Fibroblast of mammary gland (primary cell): ENCODE data around the gene TEX11.
"Not testable (repeated sequence)": the region's sequence is repeated elsewhere in the genome, so short reads cannot be mapped to it uniquely, and the experiment has no call there.

Experiments
- DNase-seq: peaks from one replicate; pipeline ENCODE4 v3.0.0-alpha.2; 2010; ENCODE audit warnings: low read depth
- H3K4me3 ChIP-seq: 2 replicates; pipeline ENCODE4 v1.5.1; 2011; ENCODE audit warnings: low read depth, mild to moderate bottlenecking, low read length, moderate library complexity; ENCODE audit not compliant: control insufficient read depth
- TF ChIP-seq, protein P1 (sequence below): conservative IDR thresholded peaks from 2 replicates; pipeline ENCODE4 v1.5.1; 2011; ENCODE audit warnings: low read depth, low read length, inconsistent platforms; ENCODE audit not compliant: control insufficient read depth, insufficient read depth

The TEX11 gene

DNA sequence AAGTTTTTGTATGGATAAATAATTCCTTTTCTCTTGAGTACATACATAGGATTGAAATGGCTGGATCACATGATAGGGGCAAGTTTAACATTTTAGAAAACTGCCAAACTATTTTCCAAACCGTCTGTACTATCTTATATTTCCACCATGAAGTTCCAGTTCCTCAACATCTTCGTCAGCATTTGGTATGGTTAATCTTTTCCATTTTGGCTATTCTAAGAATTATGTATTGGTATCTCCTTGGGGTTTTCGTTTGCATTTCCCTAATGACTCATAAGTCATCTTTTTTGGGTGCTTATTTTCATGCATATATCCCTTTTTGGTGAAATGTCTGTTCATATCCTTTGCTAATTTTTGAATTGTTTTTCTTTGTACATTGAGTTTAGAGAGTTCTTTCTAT, 236.2 kb downstream of the TEX11 start:
- TF ChIP-seq, protein P1, sequence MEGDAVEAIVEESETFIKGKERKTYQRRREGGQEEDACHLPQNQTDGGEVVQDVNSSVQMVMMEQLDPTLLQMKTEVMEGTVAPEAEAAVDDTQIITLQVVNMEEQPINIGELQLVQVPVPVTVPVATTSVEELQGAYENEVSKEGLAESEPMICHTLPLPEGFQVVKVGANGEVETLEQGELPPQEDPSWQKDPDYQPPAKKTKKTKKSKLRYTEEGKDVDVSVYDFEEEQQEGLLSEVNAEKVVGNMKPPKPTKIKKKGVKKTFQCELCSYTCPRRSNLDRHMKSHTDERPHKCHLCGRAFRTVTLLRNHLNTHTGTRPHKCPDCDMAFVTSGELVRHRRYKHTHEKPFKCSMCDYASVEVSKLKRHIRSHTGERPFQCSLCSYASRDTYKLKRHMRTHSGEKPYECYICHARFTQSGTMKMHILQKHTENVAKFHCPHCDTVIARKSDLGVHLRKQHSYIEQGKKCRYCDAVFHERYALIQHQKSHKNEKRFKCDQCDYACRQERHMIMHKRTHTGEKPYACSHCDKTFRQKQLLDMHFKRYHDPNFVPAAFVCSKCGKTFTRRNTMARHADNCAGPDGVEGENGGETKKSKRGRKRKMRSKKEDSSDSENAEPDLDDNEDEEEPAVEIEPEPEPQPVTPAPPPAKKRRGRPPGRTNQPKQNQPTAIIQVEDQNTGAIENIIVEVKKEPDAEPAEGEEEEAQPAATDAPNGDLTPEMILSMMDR = no peak
- DNase-seq = no peak

DNA sequence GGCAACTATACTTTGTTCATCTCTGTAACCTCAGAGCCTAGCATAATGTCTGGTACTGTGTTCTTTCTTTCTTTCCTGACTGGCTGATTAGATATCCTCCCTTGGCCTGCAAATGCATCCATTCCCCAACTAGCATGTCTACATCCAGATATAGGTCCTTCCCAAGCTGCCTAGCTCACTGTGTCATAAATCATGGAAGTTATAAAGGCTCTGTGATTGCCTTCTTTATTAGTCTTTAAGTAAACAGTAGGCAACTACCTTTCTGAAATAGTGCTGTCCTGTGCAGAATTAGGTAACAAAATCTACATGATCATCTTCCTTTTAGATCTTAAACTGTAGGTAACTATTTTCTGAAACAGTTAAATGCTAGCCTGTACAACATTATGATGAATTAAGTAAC, 239.4 kb downstream of the TEX11 start:
- no peak for DNase-seq
- TF ChIP-seq, protein P1 = no peak
- no peak overlapping the region for H3K4me3 ChIP-seq

More for the DNA sequence above, 236.2 kb downstream of the TEX11 start:
- no peak overlapping the region for H3K4me3 ChIP-seq

DNA sequence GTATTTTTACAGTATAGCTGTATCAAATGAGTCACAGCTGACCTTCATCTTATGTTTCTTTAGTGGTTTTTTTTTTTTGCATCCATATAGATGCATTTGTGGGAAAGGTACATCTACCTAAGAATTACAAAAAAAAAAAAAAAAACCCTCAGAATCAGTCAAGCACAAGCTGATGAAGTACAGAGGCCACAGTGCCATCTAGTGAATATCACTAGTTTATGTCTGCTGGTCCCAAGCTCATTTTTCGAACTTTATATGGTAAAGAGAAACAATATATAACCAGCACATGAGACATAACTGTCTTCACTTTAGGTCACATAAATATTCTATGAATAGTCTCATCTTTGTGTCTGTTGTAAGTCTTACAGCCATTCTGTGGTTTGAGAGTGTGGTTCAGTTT, 243.8 kb downstream of the TEX11 start:
- peak; percentile 44 for DNase-seq
- H3K4me3 ChIP-seq = no peak overlapping the region
- TF ChIP-seq, protein P1 = peak; percentile 40

DNA sequence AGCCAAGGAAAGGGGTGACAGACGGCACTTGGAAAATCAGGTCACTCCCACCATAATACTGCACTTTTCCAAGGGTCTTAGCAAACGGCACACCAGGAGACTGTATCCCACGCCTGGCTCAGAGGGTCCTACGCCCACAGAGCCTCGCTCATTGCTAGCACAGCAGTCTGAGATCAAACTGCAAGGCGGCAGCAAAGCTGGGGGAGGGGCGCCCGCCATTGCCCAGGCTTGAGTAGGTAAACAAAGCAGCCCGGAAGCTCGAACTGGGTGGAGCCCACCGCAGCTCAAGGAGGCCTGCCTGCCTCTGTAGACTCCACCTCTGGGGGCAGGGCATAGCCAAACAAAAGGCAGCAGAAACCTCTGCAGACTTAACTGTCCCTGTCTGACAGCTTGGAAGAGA, 247.4 kb downstream of the TEX11 start:
- DNase-seq, H3K4me3 ChIP-seq: not testable (repeated sequence)

DNA sequence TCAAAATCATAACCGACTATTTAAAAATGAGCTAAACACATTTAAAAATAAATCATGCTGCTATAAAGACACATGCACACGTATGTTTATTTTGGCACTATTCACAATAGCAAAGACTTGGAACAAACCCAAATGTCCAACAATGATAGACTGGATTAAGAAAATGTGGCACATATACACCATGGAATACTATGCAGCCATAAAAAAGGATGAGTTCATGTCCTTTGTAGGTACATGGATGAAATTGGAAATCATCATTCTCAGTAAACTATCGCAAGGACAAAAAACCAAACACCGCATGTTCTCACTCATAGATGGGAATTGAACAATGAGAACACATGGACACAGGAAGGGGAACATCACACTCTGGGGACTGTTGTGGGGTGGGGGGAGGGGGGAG, 251.0 kb downstream of the TEX11 start:
- not testable (repeated sequence) for DNase-seq

DNA sequence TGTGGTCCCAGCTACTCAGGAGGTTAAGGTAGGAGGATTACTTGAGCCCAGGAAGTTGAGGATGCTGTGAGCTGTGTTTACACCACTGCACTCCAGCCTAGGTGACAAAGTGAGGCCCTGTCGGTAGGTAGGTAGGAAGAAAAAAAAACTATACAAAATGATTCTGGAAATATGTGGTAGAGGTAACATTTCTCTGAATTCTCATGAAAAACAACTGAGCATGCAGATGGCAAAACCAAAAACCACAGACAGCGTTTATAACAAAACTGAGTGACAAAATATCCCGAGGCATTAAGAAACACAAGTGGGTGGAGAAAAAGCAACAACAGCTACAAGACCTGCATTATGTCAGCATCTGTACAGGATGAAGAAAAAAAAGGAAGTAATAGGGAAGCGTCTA, 252.2 kb downstream of the TEX11 start:
- no peak for DNase-seq

More for the DNA sequence above, 251.0 kb downstream of the TEX11 start:
- H3K4me3 ChIP-seq = not testable (repeated sequence)

DNA sequence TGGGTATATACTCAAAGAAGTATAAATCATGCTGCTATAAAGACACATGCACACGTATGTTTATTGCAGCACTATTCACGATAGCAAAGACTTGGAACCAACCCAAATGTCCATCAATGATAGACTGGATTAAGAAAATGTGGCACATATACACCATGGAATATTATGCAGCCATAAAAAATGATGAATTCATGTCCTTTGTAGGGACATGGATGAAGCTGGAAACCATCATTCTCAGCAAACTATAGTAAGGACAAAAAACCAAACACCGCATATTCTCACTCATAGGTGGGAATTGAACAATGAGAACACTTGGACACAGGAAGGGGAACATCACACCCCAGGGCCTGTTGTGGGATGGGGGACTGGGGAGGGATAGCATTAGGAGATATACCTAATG, 260.6 kb downstream of the TEX11 start:
- DNase-seq = not testable (repeated sequence)

More for the DNA sequence above, 252.2 kb downstream of the TEX11 start:
- no peak overlapping the region for H3K4me3 ChIP-seq
- TF ChIP-seq, protein P1 = no peak

DNA sequence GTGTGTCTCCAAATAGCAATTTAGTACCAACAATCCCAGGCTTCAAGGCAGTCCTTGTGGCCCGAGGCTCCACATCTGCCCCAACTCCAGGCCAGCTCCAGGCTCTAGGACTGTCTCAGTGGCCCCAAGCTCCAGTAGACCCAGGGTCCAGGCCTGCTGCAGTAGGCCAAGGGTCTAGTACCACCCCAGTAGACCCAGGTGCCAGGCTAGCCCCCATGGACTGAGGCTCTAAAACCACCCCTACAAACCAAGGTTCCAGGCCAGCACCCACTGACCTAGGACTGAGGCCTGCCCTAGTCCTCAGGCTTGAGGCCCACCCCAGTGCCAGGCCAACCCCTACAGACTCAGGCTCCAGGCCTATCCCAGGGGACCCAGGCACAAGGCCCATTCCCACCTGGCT, 272.3 kb downstream of the TEX11 start:
- TF ChIP-seq, protein P1 = no peak
- DNase-seq = no peak
- no peak overlapping the region for H3K4me3 ChIP-seq

More for the DNA sequence above, 260.6 kb downstream of the TEX11 start:
- H3K4me3 ChIP-seq = not testable (repeated sequence)

DNA sequence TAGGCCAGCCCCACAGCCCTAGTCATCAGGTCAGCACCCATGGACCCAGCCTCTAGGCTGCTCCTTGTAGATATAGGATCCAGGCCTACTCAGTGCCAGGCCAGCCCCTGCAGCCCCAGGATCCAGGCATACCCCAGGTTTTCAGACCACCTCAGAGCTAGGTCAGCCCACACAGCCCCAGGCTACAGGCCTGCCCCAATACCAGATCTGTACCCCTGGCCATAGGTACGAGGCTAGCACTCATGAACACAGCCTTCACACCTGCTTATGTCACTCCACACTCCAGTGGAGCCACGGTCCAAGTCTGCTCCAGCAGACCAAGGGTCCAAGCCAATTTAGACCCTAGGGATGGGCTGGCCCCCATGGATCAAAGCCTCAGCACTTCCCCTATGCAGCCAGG, 272.8 kb downstream of the TEX11 start:
- no peak for DNase-seq
- TF ChIP-seq, protein P1 = no peak
- H3K4me3 ChIP-seq = no peak overlapping the region
